H9 (cell line): ENCODE results near the gene STIM2. TPM values are rescaled to one million over a fixed set of nuclear protein-coding genes. Genes with fewer than 3 reads are reported as not detected.

Experiments used
- DNase-seq: peaks from one replicate; pipeline ENCODE4 v3.0.0-alpha.2; 2017
- H2AFZ ChIP-seq: one replicate; pipeline ENCODE4 v1.6.1; 2013; ENCODE audit warnings: mild to moderate bottlenecking, low read length, control low read depth, moderate library complexity
- H2AK5ac ChIP-seq: 2 replicates; pipeline ENCODE4 v1.6.1; 2013; ENCODE audit warnings: low read length, control low read depth, mixed read lengths; ENCODE audit not compliant: insufficient read length
- H2BK120ac ChIP-seq: one replicate; pipeline ENCODE4 v1.6.1; 2013; ENCODE audit warnings: low read depth, mild to moderate bottlenecking, low read length, control low read depth, inconsistent platforms; ENCODE audit not compliant: poor library complexity, severe bottlenecking
- H2BK12ac ChIP-seq: 2 replicates; pipeline ENCODE4 v1.6.1; 2013; ENCODE audit warnings: low read length, control low read depth, mixed read lengths, low read depth; ENCODE audit not compliant: insufficient read length
- H2BK15ac ChIP-seq: 2 replicates; pipeline ENCODE4 v1.6.1; 2013; ENCODE audit warnings: low read depth, low read length, control low read depth
- H2BK20ac ChIP-seq: one replicate; pipeline ENCODE4 v1.6.1; 2013; ENCODE audit warnings: low read depth, mild to moderate bottlenecking, low read length, control low read depth, inconsistent platforms; ENCODE audit not compliant: poor library complexity, severe bottlenecking
- H2BK5ac ChIP-seq: 2 replicates; pipeline ENCODE4 v1.6.1; 2013; ENCODE audit warnings: low read length, control low read depth, mixed read lengths; ENCODE audit not compliant: insufficient read length
- H3K14ac ChIP-seq: 2 replicates; pipeline ENCODE4 v1.6.1; 2013; ENCODE audit warnings: low read length, control low read depth; ENCODE audit not compliant: insufficient read depth
- H3K18ac ChIP-seq: 2 replicates; pipeline ENCODE4 v1.6.1; 2013; ENCODE audit warnings: low read depth, mild to moderate bottlenecking, mixed read lengths, low read length, control low read depth; ENCODE audit not compliant: insufficient read length
- H3K23ac ChIP-seq: 2 replicates; pipeline ENCODE4 v1.6.1; 2013; ENCODE audit warnings: low read length, control low read depth, mixed read lengths, low read depth; ENCODE audit not compliant: insufficient read length
- H3K23me2 ChIP-seq: 2 replicates; pipeline ENCODE4 v1.6.1; 2013; ENCODE audit warnings: low read depth, mild to moderate bottlenecking, mixed read lengths, low read length, control low read depth; ENCODE audit not compliant: insufficient read length, poor library complexity, severe bottlenecking
- H3K27ac ChIP-seq: 2 replicates; pipeline ENCODE4 v1.5.1; 2013; ENCODE audit warnings: low read length, control low read depth, mixed read lengths, low read depth; ENCODE audit not compliant: insufficient read length
- H3K27me3 ChIP-seq: 2 replicates; pipeline ENCODE4 v1.6.1; 2013; ENCODE audit warnings: low read length, control low read depth, inconsistent platforms; ENCODE audit not compliant: insufficient read depth
- H3K4ac ChIP-seq: 2 replicates; pipeline ENCODE4 v1.6.1; 2013; ENCODE audit warnings: low read depth, mild to moderate bottlenecking, control low read depth, inconsistent platforms, low read length, moderate library complexity
- H3K4me1 ChIP-seq: 2 replicates; pipeline ENCODE4 v1.6.1; 2013; ENCODE audit warnings: low read length, control low read depth, inconsistent platforms; ENCODE audit not compliant: insufficient read depth
- H3K4me2 ChIP-seq: 2 replicates; pipeline ENCODE4 v1.6.1; 2013; ENCODE audit warnings: low read length, control low read depth, mixed read lengths; ENCODE audit not compliant: insufficient read length, insufficient read depth
- H3K56ac ChIP-seq: 2 replicates; pipeline ENCODE4 v1.6.1; 2013; ENCODE audit warnings: low read depth, mild to moderate bottlenecking, mixed read lengths, low read length, control low read depth; ENCODE audit not compliant: insufficient read length
- H3K79me1 ChIP-seq: 2 replicates; pipeline ENCODE4 v1.6.1; 2013; ENCODE audit warnings: low read depth, mild to moderate bottlenecking, moderate library complexity, low read length, control low read depth, inconsistent platforms; ENCODE audit not compliant: insufficient read depth, poor library complexity, severe bottlenecking
- H3K79me2 ChIP-seq: 2 replicates; pipeline ENCODE4 v1.6.1; 2013; ENCODE audit warnings: low read length, control low read depth, inconsistent platforms; ENCODE audit not compliant: insufficient read depth
- H3K9ac ChIP-seq: 2 replicates; pipeline ENCODE4 v1.6.1; 2013; ENCODE audit warnings: low read length, control low read depth, mixed read lengths; ENCODE audit not compliant: insufficient read length; ENCODE audit errors: extremely low read depth
- H3K9me3 ChIP-seq: one replicate; pipeline ENCODE4 v1.6.1; 2013; ENCODE audit warnings: low read depth, low read length, inconsistent platforms; ENCODE audit not compliant: control insufficient read depth
- H3T11ph ChIP-seq: one replicate; pipeline ENCODE4 v1.6.1; 2013; ENCODE audit warnings: mild to moderate bottlenecking, low read length, control low read depth, inconsistent platforms
- H4K20me1 ChIP-seq: one replicate; pipeline ENCODE4 v1.6.1; 2013; ENCODE audit not compliant: control insufficient read depth, insufficient read length, insufficient read depth
- H4K5ac ChIP-seq: 2 replicates; pipeline ENCODE4 v1.6.1; 2013; ENCODE audit warnings: low read depth, mild to moderate bottlenecking, mixed read lengths, low read length, control low read depth; ENCODE audit not compliant: insufficient read length
- H4K8ac ChIP-seq: replicated peaks from 2 replicates; pipeline ENCODE4 v1.6.1; 2013; ENCODE audit warnings: low read length, control low read depth, mixed read lengths, low read depth; ENCODE audit not compliant: insufficient read length
- H4K91ac ChIP-seq: 2 replicates; pipeline ENCODE4 v1.6.1; 2013; ENCODE audit warnings: low read depth, mild to moderate bottlenecking, moderate library complexity, mixed read lengths, low read length, control low read depth; ENCODE audit not compliant: insufficient read length
- H3K27ac Mint-ChIP-seq, 3 experiments: 2 replicates in 2 of 3; 3 replicates in 1 of 3; pipeline ENCODE4 v1.8.0; 2020 to 2021; ENCODE audit warnings: mixed read lengths in 3 of 3, mild to moderate bottlenecking in 1 of 3, moderate library complexity in 1 of 3
- H3K27me3 Mint-ChIP-seq: 2 replicates; pipeline ENCODE4 v1.8.0; 2021; ENCODE audit warnings: low read depth, mild to moderate bottlenecking, moderate library complexity, mixed read lengths
- H3K36me3 Mint-ChIP-seq, 3 experiments: 2 replicates in 2 of 3; 3 replicates in 1 of 3; pipeline ENCODE4 v1.8.0; 2020 to 2021; ENCODE audit warnings: low read depth in 3 of 3, mixed read lengths in 3 of 3; ENCODE audit not compliant: insufficient read depth in 1 of 3
- H3K4me1 Mint-ChIP-seq, 2 experiments: 2 replicates each; pipeline ENCODE4 v1.8.0; 2020; ENCODE audit warnings: mixed read lengths in 2 of 2
- H3K4me3 Mint-ChIP-seq, 2 experiments: 2 replicates in 1 of 2; 3 replicates in 1 of 2; pipeline ENCODE4 v1.8.0; 2020 to 2021; ENCODE audit warnings: mild to moderate bottlenecking in 2 of 2, mixed read lengths in 2 of 2, moderate library complexity in 1 of 2
- H3K9me3 Mint-ChIP-seq, 2 experiments: 2 replicates in 1 of 2; 3 replicates in 1 of 2; pipeline ENCODE4 v1.8.0; 2020; ENCODE audit warnings: mild to moderate bottlenecking in 2 of 2, mixed read lengths in 2 of 2, moderate library complexity in 1 of 2
- CTCF ChIP-seq: fragments of 200-600 bp; sonication (generic); conservative IDR thresholded peaks from 3 replicates; pipeline ENCODE4 v1.8.0; 2021; ENCODE audit warnings: antibody characterized with exemption, mild to moderate bottlenecking
- WGBS: extraction: QIAGEN DNeasy Blood & Tissue Kit; methylation state at CpG from one replicate; pipeline ENCODE4 v1.1.7; 2013; ENCODE audit warnings: missing lambda C conversion rate, low lambda C conversion rate, mixed read lengths; ENCODE audit not compliant: insufficient read length; ENCODE audit errors: extremely low coverage; 5-methylcytosine and 5-hydroxymethylcytosine counted together
- total RNA-seq: library from RNA; stranded (reverse); gene quantifications from 2 replicates; pipeline ENCODE4 v1.2.1, GENCODE V29; 2021

The STIM2 gene
- total RNA-seq, 1 experiment from 2014 or later: 26.2 TPM

DNA sequence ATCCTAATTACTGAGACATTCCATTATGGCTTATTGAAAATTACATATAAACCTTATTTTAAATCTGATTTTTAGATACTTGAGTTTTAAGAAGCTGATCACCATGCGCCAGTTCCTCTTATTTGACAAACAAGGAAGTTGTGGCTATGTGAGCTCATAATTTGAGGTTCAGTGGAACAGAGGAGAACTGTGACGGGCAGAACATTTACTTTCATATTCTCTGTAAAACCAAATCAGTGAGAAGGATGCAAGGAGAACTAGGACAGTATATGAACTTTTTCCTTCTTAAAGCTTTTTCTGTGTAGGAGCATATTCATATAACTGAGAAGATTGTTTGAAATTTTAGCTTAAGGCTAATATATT, 25.3 kb downstream of the STIM2 start:
- Histone ChIP-seq H2AK5ac (no peak overlapping the region), H4K5ac (no peak overlapping the region), H3K14ac (no peak overlapping the region), H2BK120ac (no peak overlapping the region), H3K4me2 (no peak overlapping the region), H2BK12ac (no peak overlapping the region), H4K8ac (no peak overlapping the region), H3K79me2 (peaks cover 2% of the 10 kb centered on the region; the same call in 1 of the 2 replicates), H3K4ac (no peak overlapping the region), H4K20me1 (no peaks in the 10 kb centered on the region), H3K4me1 (no peaks in the 10 kb centered on the region; the same call in 1 of the 2 replicates), H3K79me1 (no peaks in the 10 kb centered on the region), H4K91ac (no peak overlapping the region), H3K18ac (no peak overlapping the region), H3K9me3 (no peaks in the 10 kb centered on the region), H2BK20ac (no peak overlapping the region), H3T11ph (no peak overlapping the region), H2AFZ (no peak overlapping the region), H3K27ac (no peak overlapping the region), H3K23me2 (no peaks in the 10 kb centered on the region), H2BK15ac (no peak overlapping the region), H3K9ac (no peak overlapping the region), H3K23ac (no peak overlapping the region), H3K27me3 (no peaks in the 10 kb centered on the region), H2BK5ac (no peak overlapping the region), H3K56ac (no peak overlapping the region)
- H3K4me1 Mint-ChIP-seq: peaks cover 0 to 5% of the 10 kb centered on the region in 2 experiments; a peak in 1 of 4 replicates
- no peak for TF ChIP-seq CTCF
- no peaks in the 10 kb centered on the region for H3K27me3 Mint-ChIP-seq
- peaks cover 0 to 9% (median 2%) of the 10 kb centered on the region in 3 experiments; a peak in 4 of 7 replicates for H3K36me3 Mint-ChIP-seq
- WGBS: no CpG with 5 or more reads among the region's 2 CpGs
- no peak overlapping the region for H3K4me3 Mint-ChIP-seq
- H3K27ac Mint-ChIP-seq: no peak overlapping the region
- no peak for DNase-seq
- no peaks in the 10 kb centered on the region; a peak in 1 of 5 replicates for H3K9me3 Mint-ChIP-seq
